Loucy (cell line): ENCODE results near the gene BABAM2.

Experiments
- H2AFZ ChIP-seq: fragments of 200-600 bp; sonication (generic); 2 replicates; pipeline ENCODE4 v1.6.0; 2016; ENCODE audit warnings: antibody characterized with exemption, mild to moderate bottlenecking, low read length, moderate library complexity
- H3F3A ChIP-seq: fragments of 200-600 bp; 2 replicates; pipeline ENCODE4 v1.6.0; 2016; ENCODE audit warnings: antibody characterized with exemption, low read depth, mild to moderate bottlenecking
- H3K27me3 ChIP-seq: fragments of 200-600 bp; sonication (generic); 2 replicates; pipeline ENCODE4 v1.6.1; 2014; ENCODE audit warnings: low read length, mild to moderate bottlenecking; ENCODE audit not compliant: insufficient read depth, poor library complexity, severe bottlenecking
- H3K36me3 ChIP-seq: fragments of 200-600 bp; sonication (generic); 2 replicates; pipeline ENCODE4 v1.6.1; 2016; ENCODE audit warnings: low read length; ENCODE audit not compliant: insufficient read depth
- H3K4me1 ChIP-seq: fragments of 200-600 bp; sonication (generic); 2 replicates; pipeline ENCODE4 v1.5.1; 2014; ENCODE audit warnings: low read length, mild to moderate bottlenecking; ENCODE audit not compliant: insufficient read depth, poor library complexity, severe bottlenecking
- H3K4me2 ChIP-seq: fragments of 200-600 bp; sonication (generic); 2 replicates; pipeline ENCODE4 v1.6.0; 2014; ENCODE audit warnings: antibody characterized with exemption, low read length, low read depth, mild to moderate bottlenecking; ENCODE audit not compliant: poor library complexity, severe bottlenecking
- H3K4me3 ChIP-seq: fragments of 200-600 bp; sonication (generic); 2 replicates; pipeline ENCODE4 v1.5.1; 2014; ENCODE audit warnings: low read length, mild to moderate bottlenecking, mixed read lengths; ENCODE audit not compliant: poor library complexity, severe bottlenecking
- H3K79me2 ChIP-seq: fragments of 200-600 bp; sonication (generic); 2 replicates; pipeline ENCODE4 v1.6.1; 2014; ENCODE audit warnings: low read length; ENCODE audit not compliant: insufficient read depth
- H3K9ac ChIP-seq: fragments of 200-600 bp; sonication (generic); 2 replicates; pipeline ENCODE4 v1.6.0; 2014; ENCODE audit warnings: mild to moderate bottlenecking, low read depth, low read length, moderate library complexity; ENCODE audit not compliant: poor library complexity, severe bottlenecking
- H3K9me2 ChIP-seq: fragments of 200-600 bp; sonication (generic); replicated peaks from 2 replicates; pipeline ENCODE4 v1.6.1; 2016; ENCODE audit warnings: low read depth, low read length, mixed read lengths
- H3K9me3 ChIP-seq: fragments of 200-600 bp; sonication (generic); 2 replicates; pipeline ENCODE4 v1.6.1; 2014; ENCODE audit warnings: mild to moderate bottlenecking, antibody characterized with exemption, low read length, low read depth; ENCODE audit not compliant: insufficient read depth
- H4K20me1 ChIP-seq: fragments of 200-600 bp; sonication (generic); 2 replicates; pipeline ENCODE4 v1.6.0; 2014; ENCODE audit warnings: antibody characterized with exemption, low read length, mild to moderate bottlenecking; ENCODE audit not compliant: insufficient read depth, poor library complexity, severe bottlenecking
- CTCF ChIP-seq: fragments of 200-600 bp; sonication (generic); conservative IDR thresholded peaks from 2 replicates; pipeline ENCODE4 v1.5.1; 2014; ENCODE audit warnings: mild to moderate bottlenecking, antibody characterized with exemption, low read length
- EZH2phosphoT487 ChIP-seq: fragments of 200-600 bp; IDR thresholded peaks from 2 replicates; pipeline ENCODE4 v1.6.1; 2018; ENCODE audit warnings: antibody characterized with exemption, mild to moderate bottlenecking, moderate library complexity, borderline replicate concordance

Gene BABAM2

GRCh38 chr2:27946530-27947060 is 56.1 kb downstream of the BABAM2 start:
- Histone ChIP-seq H3F3A (no peaks in the 10 kb centered on the region), H3K4me1 (peaks cover 61% of the 10 kb centered on the region), H3K27me3 (no peaks in the 10 kb centered on the region), H3K36me3 (no peaks in the 10 kb centered on the region), H4K20me1 (no peaks in the 10 kb centered on the region), H3K9me2 (no peaks in the 10 kb centered on the region), H3K9me3 (no peaks in the 10 kb centered on the region), H3K4me3 (peak overlapping the region; percentile 52), H3K9ac (peak overlapping the region; percentile 75), H2AFZ (peak overlapping the region; percentile 83), H3K79me2 (peaks cover 14% of the 10 kb centered on the region), H3K4me2 (peak overlapping the region; percentile 87)
- TF ChIP-seq CTCF (no peak), EZH2phosphoT487 (no peak)

GRCh38 chr2:27952070-27952469 is 61.5 kb downstream of the BABAM2 start:
- H3K4me1 ChIP-seq = peaks cover 81% of the 10 kb centered on the region

GRCh38 chr2:27953077-27953476 is 62.5 kb downstream of the BABAM2 start:
- TF ChIP-seq EZH2phosphoT487 (no peak), CTCF (no peak)
- Histone ChIP-seq H3K79me2 (peaks cover 30% of the 10 kb centered on the region), H3K4me2 (peak overlapping the region; percentile 77), H4K20me1 (no peaks in the 10 kb centered on the region), H3K9me3 (peaks cover 5% of the 10 kb centered on the region; the same call in 1 of the 2 replicates), H3K27me3 (no peaks in the 10 kb centered on the region), H3K9ac (peak overlapping the region; percentile 75), H3K36me3 (no peaks in the 10 kb centered on the region), H3K9me2 (no peaks in the 10 kb centered on the region), H3F3A (peaks cover 18% of the 10 kb centered on the region), H3K4me1 (peaks cover 81% of the 10 kb centered on the region), H3K4me3 (no peak overlapping the region), H2AFZ (no peak overlapping the region)

More at GRCh38 chr2:27952070-27952469, 61.5 kb downstream of the BABAM2 start:
- peaks cover 32% of the 10 kb centered on the region for H3K79me2 ChIP-seq
- H3K4me3 ChIP-seq = no peak overlapping the region
- peaks cover 5% of the 10 kb centered on the region; the same call in 1 of the 2 replicates for H3K9me3 ChIP-seq
- no peak overlapping the region for H2AFZ ChIP-seq
- no peak overlapping the region for H3K4me2 ChIP-seq
- H3K9me2 ChIP-seq = no peaks in the 10 kb centered on the region
- H4K20me1 ChIP-seq = no peaks in the 10 kb centered on the region
- H3K9ac ChIP-seq = no peak overlapping the region
- no peaks in the 10 kb centered on the region for H3K27me3 ChIP-seq
- H3K36me3 ChIP-seq = no peaks in the 10 kb centered on the region
- TF ChIP-seq CTCF (no peak), EZH2phosphoT487 (no peak)
- peaks cover 18% of the 10 kb centered on the region for H3F3A ChIP-seq
